ENCODE results near the gene GATC. TPM values are rescaled to one million over a fixed set of nuclear protein-coding genes. Genes with fewer than 3 reads are reported as not detected.

Gene GATC
- total RNA-seq, 2 donors from 2014 or later = 24.5 to 33.2 TPM

DNA sequence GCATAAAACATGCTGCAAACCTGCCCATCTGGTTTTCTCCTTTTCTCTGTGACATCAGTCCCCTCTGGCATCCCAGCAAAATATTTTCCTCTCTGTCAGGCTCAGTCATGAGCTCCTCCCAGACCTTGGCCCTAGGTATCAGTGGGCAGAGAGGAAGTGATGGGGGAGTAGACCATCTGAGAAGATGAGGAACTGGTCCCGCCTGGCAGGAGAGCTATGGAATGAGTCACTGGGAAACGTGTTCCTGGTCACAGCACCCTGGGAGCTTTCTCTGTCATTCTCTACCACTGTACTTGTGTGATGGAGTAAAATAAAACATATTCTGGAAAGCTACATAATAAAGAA lies 28.3 kb downstream of the GATC start:
- no peak overlapping the region for H3K4me3 Mint-ChIP-seq
- Histone ChIP-seq H3K9ac (ENCODE audit: extremely low read depth, low read length, poor library complexity, severe bottlenecking) (no peak overlapping the region), H3K36me3 (ENCODE audit: control insufficient read depth, insufficient read depth, low read length) (no peaks in the 10 kb centered on the region), H3K4me1 (ENCODE audit: control insufficient read depth, insufficient read depth, low read length) (no peaks in the 10 kb centered on the region), H3K27ac (ENCODE audit: low read depth, low read length) (no peak overlapping the region), H3K9me3 (ENCODE audit: control insufficient read depth, low read length) (no peaks in the 10 kb centered on the region), H3K4me3 (ENCODE audit: low read length) (no peak overlapping the region), H3K27me3 (ENCODE audit: control insufficient read depth, insufficient read depth, low read length, poor library complexity, severe bottlenecking) (no peaks in the 10 kb centered on the region)
- no peaks in the 10 kb centered on the region for H3K9me3 Mint-ChIP-seq
- H3K27ac Mint-ChIP-seq = no peak overlapping the region
- WGBS, 2 experiments (ENCODE audit: insufficient coverage in 1 of 2, insufficient read length in 1 of 2) = 68% methylated on average over 2 of the region's 2 CpGs; no CpG with 5 or more reads in 1 of the 2 experiments
- H3K36me3 Mint-ChIP-seq (ENCODE audit: low read depth) = no peaks in the 10 kb centered on the region
- TF ChIP-seq, protein P1, sequence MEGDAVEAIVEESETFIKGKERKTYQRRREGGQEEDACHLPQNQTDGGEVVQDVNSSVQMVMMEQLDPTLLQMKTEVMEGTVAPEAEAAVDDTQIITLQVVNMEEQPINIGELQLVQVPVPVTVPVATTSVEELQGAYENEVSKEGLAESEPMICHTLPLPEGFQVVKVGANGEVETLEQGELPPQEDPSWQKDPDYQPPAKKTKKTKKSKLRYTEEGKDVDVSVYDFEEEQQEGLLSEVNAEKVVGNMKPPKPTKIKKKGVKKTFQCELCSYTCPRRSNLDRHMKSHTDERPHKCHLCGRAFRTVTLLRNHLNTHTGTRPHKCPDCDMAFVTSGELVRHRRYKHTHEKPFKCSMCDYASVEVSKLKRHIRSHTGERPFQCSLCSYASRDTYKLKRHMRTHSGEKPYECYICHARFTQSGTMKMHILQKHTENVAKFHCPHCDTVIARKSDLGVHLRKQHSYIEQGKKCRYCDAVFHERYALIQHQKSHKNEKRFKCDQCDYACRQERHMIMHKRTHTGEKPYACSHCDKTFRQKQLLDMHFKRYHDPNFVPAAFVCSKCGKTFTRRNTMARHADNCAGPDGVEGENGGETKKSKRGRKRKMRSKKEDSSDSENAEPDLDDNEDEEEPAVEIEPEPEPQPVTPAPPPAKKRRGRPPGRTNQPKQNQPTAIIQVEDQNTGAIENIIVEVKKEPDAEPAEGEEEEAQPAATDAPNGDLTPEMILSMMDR (conservative IDR thresholded peaks at IDR 0.05) = no peak
- H3K27me3 Mint-ChIP-seq (ENCODE audit: insufficient read depth) = no peaks in the 10 kb centered on the region
- peaks cover 10% of the 10 kb centered on the region for H3K4me1 Mint-ChIP-seq
- peak; percentile 74 for DNase-seq

DNA sequence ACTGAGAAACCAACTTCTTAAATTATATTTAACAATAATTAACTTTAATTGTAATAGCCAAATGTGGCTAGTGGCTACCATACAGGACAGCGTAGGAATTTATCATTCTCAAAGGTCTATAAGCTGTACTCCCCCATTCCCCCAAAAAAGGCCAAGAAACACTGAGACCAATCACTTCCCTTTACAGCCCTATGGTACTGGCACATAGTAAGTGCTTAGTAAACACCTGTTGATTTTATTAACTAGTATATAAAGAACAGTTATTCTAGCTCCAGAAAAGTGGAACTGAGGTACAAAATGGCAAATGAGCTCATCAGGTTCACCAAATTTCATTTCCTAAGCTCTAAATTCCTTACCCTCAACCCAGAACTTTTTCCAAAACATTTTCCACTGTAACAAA lies 29.4 kb downstream of the GATC start:
- no peak for DNase-seq
- Histone ChIP-seq H3K27ac (ENCODE audit: low read depth, low read length) (no peak overlapping the region), H3K27me3 (ENCODE audit: control insufficient read depth, insufficient read depth, low read length, poor library complexity, severe bottlenecking) (no peaks in the 10 kb centered on the region), H3K9me3 (ENCODE audit: control insufficient read depth, low read length) (no peaks in the 10 kb centered on the region), H3K4me3 (ENCODE audit: low read length) (no peak overlapping the region), H3K9ac (ENCODE audit: extremely low read depth, low read length, poor library complexity, severe bottlenecking) (no peak overlapping the region), H3K4me1 (ENCODE audit: control insufficient read depth, insufficient read depth, low read length) (no peaks in the 10 kb centered on the region), H3K36me3 (ENCODE audit: control insufficient read depth, insufficient read depth, low read length) (no peaks in the 10 kb centered on the region)
- TF ChIP-seq, protein P1 (conservative IDR thresholded peaks at IDR 0.05) = no peak
- Mint-ChIP-seq H3K4me1 (peaks cover 5% of the 10 kb centered on the region), H3K4me3 (no peak overlapping the region), H3K27ac (no peak overlapping the region), H3K36me3 (ENCODE audit: low read depth) (no peaks in the 10 kb centered on the region), H3K27me3 (ENCODE audit: insufficient read depth) (no peaks in the 10 kb centered on the region), H3K9me3 (no peaks in the 10 kb centered on the region)
- WGBS, 2 experiments (ENCODE audit: insufficient coverage in 1 of 2, insufficient read length in 1 of 2) = 100% methylated on average over 1 of the region's 1 CpG; no CpG with 5 or more reads in 1 of the 2 experiments

- peak overlapping the region; percentile 16 for H3K27ac ChIP-seq (ENCODE audit: low read depth, low read length)
- no peaks in the 10 kb centered on the region for H3K36me3 ChIP-seq (ENCODE audit: control insufficient read depth, insufficient read depth, low read length)
- TF ChIP-seq, protein P1 (conservative IDR thresholded peaks at IDR 0.05) = no peak
- no peak overlapping the region for H3K27ac Mint-ChIP-seq
- H3K9ac ChIP-seq (ENCODE audit: extremely low read depth, low read length, poor library complexity, severe bottlenecking) = no peak overlapping the region
- WGBS, 2 experiments (ENCODE audit: insufficient coverage in 1 of 2, insufficient read length in 1 of 2) = 71 to 87% methylated on average over 1 of the region's 1 CpG
- H3K4me1 Mint-ChIP-seq = peaks cover 13% of the 10 kb centered on the region
- no peaks in the 10 kb centered on the region for H3K27me3 Mint-ChIP-seq (ENCODE audit: insufficient read depth)
- H3K4me3 Mint-ChIP-seq = no peak overlapping the region
- peaks cover 3% of the 10 kb centered on the region for H3K4me1 ChIP-seq (ENCODE audit: control insufficient read depth, insufficient read depth, low read length)
- no peaks in the 10 kb centered on the region for H3K36me3 Mint-ChIP-seq (ENCODE audit: low read depth)
- H3K4me3 ChIP-seq (ENCODE audit: low read length) = no peak overlapping the region
- no peaks in the 10 kb centered on the region for H3K9me3 ChIP-seq (ENCODE audit: control insufficient read depth, low read length)
- no peaks in the 10 kb centered on the region for H3K9me3 Mint-ChIP-seq
- no peaks in the 10 kb centered on the region for H3K27me3 ChIP-seq (ENCODE audit: control insufficient read depth, insufficient read depth, low read length, poor library complexity, severe bottlenecking)
- DNase-seq = no peak
These were observed 33.2 kb downstream of the GATC start for GRCh38 chr12:120479458-120479857.

All from endodermal cell (in vitro differentiated cells).